Lung (tissue), 12 donors: ENCODE results near the gene DYNLT3. TPM values are rescaled to one million over a fixed set of nuclear protein-coding genes. Genes with fewer than 3 reads are reported as not detected.

ENCODE experiments used
- ATAC-seq: fragments of 200-7000 bp; cut with Tn5 transposase; one replicate; pipeline ENCODE4 v1.9.1; 2020; ENCODE audit warnings: moderate number of reproducible peaks; ENCODE audit not compliant: insufficient read depth, low FRiP score
- DNase-seq, 3 donors: peaks; one replicate each; pipeline ENCODE4 v3.0.0-alpha.2; 2013 to 2017
- H3K27ac ChIP-seq, 2 donors: one replicate each; pipeline ENCODE4 v1.5.1; 2013; ENCODE audit warnings: mild to moderate bottlenecking in 2 of 2, moderate library complexity in 2 of 2, control low read depth in 1 of 2, inconsistent platforms in 1 of 2, low read depth in 1 of 2, low read length in 1 of 2
- H3K27me3 ChIP-seq, 3 donors: one replicate each; pipeline ENCODE4 v1.5.1; 2013; ENCODE audit warnings: low read length in 2 of 3; ENCODE audit not compliant: control insufficient read depth in 3 of 3, insufficient read depth in 3 of 3
- H3K36me3 ChIP-seq, 4 donors: one replicate each; pipeline ENCODE4 v1.5.1; 2013; ENCODE audit warnings: low read length in 4 of 4, mild to moderate bottlenecking in 1 of 4, moderate library complexity in 1 of 4; ENCODE audit not compliant: control insufficient read depth in 4 of 4, insufficient read depth in 4 of 4
- H3K4me1 ChIP-seq, 5 donors: one replicate each; pipeline ENCODE4 v1.5.1; 2013; ENCODE audit warnings: low read length in 5 of 5, mild to moderate bottlenecking in 2 of 5, moderate library complexity in 1 of 5; ENCODE audit not compliant: control insufficient read depth in 5 of 5, insufficient read depth in 5 of 5
- H3K4me3 ChIP-seq: one replicate; pipeline ENCODE4 v1.5.1; 2013; ENCODE audit warnings: mild to moderate bottlenecking, control low read depth, moderate library complexity
- H3K9ac ChIP-seq, 2 donors: one replicate each; pipeline ENCODE4 v1.5.1; 2013; ENCODE audit warnings: low read length in 2 of 2, control low read depth in 1 of 2; ENCODE audit not compliant: insufficient read depth in 1 of 2
- H3K9me3 ChIP-seq, 4 donors: one replicate each; pipeline ENCODE4 v1.5.1; 2013; ENCODE audit warnings: low read length in 3 of 4, mild to moderate bottlenecking in 1 of 4, moderate library complexity in 1 of 4; ENCODE audit not compliant: control insufficient read depth in 4 of 4, insufficient read depth in 3 of 4
- CTCF ChIP-seq: IDR thresholded peaks from 2 replicates; pipeline ENCODE4 v1.5.1; 2012; ENCODE audit warnings: mild to moderate bottlenecking; ENCODE audit errors: control extremely low read depth, extremely low read depth
- WGBS, 2 donors: extraction: QIAGEN DNeasy Blood & Tissue Kit; methylation state at CpG; one replicate each; pipeline ENCODE4 v1.1.7; 2013; 5-methylcytosine and 5-hydroxymethylcytosine counted together
- polyA plus RNA-seq, 2 donors: library from polyadenylated mRNA; stranded (reverse); fragments of 200-250 nt; gene quantifications; one replicate each; pipeline ENCODE4 v1.2.1, GENCODE V29; 2013
- total RNA-seq, 2 donors: library from RNA; depleted of rRNA in 1 of 2; stranded (reverse); fragments of >200 nt in 1 of 2; gene quantifications; one replicate each; pipeline ENCODE4 v1.2.1, GENCODE V29; 2014 to 2021
- donor health status: control.
- donor health status: control.
- donor health status: Bipolar disorder and iron deficiency.
- donor health status: healthy.
- donor health status: DM: yes; HTN: yes; CAD: no.

DYNLT3 gene
- total and polyA plus RNA-seq, 4 donors = 16.5 to 33.1 (median 18.6) TPM

GRCh38 chrX:37820646-37821045, 26.7 kb downstream of the DYNLT3 start:
- ATAC-seq (no peak), DNase-seq (no peak)
- Histone ChIP-seq H3K9ac (no peak overlapping the region), H3K36me3 (no peaks in the 10 kb centered on the region), H3K27ac (no peak overlapping the region), H3K27me3 (peaks cover 0 to 26% (median 12%) of the 10 kb centered on the region in 3 donors), H3K4me1 (peaks cover 0 to 8% (median 0%) of the 10 kb centered on the region in 5 donors), H3K4me3 (no peak overlapping the region), H3K9me3 (no peaks in the 10 kb centered on the region)
- 70 to 95% methylated on average over 1 of the region's 1 CpG for WGBS, 2 donors
- no peak for TF ChIP-seq CTCF

- Histone ChIP-seq H3K27me3 (peaks cover 0 to 18% (median 10%) of the 10 kb centered on the region in 3 donors), H3K27ac (no peak overlapping the region), H3K4me3 (no peak overlapping the region), H3K9me3 (no peaks in the 10 kb centered on the region), H3K4me1 (no peaks in the 10 kb centered on the region), H3K36me3 (no peaks in the 10 kb centered on the region), H3K9ac (no peak overlapping the region)
- no peak for DNase-seq
- 17 to 68% methylated on average over 2 of the region's 2 CpGs for whole genome bisulfite sequencing, 2 donors
- ATAC-seq = no peak
- TF ChIP-seq CTCF = no peak
Observed at GRCh38 chrX:37818031-37818430, 29.3 kb downstream of the DYNLT3 start.

GRCh38 chrX:37817579-37817978, 29.8 kb downstream of the DYNLT3 start:
- no peaks in the 10 kb centered on the region for H3K9me3 ChIP-seq
- H3K27me3 ChIP-seq = peaks cover 0 to 20% (median 10%) of the 10 kb centered on the region in 3 donors
- H3K4me1 ChIP-seq = no peaks in the 10 kb centered on the region
- 47 to 55% methylated on average over 3 of the region's 3 CpGs for WGBS, 2 donors
- H3K4me3 ChIP-seq = no peak overlapping the region
- no peak overlapping the region for H3K27ac ChIP-seq
- no peak for TF ChIP-seq CTCF
- no peak overlapping the region for H3K9ac ChIP-seq
- H3K36me3 ChIP-seq = no peaks in the 10 kb centered on the region
- ATAC-seq = no peak
- DNase-seq = no peak

DNA sequence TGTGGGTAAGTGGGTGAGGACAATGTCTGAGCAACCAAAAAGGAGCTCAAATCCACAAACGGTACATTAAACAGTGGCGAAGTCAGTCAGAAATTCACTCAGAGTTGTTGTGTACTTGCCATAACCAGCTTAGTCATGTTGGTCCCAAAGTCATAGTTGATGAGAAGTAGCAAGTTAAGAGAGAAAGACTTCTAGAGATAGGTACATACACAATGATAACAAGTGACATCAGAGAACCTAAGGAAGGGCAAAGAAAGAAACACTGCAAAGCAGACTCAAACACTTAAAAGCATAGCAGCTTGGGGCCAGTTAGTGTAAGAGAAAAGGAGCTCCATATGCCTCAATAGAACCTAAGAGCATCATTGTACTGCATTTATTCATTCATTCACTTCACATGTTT, 30.2 kb downstream of the DYNLT3 start:
- no peaks in the 10 kb centered on the region for H3K36me3 ChIP-seq
- ATAC-seq (no peak), DNase-seq (no peak)
- no peaks in the 10 kb centered on the region for H3K9me3 ChIP-seq
- WGBS, 2 donors = 75 to 86% methylated on average over 2 of the region's 2 CpGs
- no peak overlapping the region for H3K9ac ChIP-seq
- H3K27me3 ChIP-seq = peaks cover 0 to 20% (median 10%) of the 10 kb centered on the region in 3 donors
- no peak overlapping the region for H3K27ac ChIP-seq
- H3K4me1 ChIP-seq = no peaks in the 10 kb centered on the region
- TF ChIP-seq CTCF = no peak
- H3K4me3 ChIP-seq = no peak overlapping the region
